AG04449 (cell line): ENCODE results near the gene CDPF1.

Source experiments
- CTCF ChIA-PET: fragments of 350-600 bp; formaldehyde crosslinking; extraction: SDS; loops from one replicate; lab custom pipeline; 2021; ENCODE audit warnings: antibody characterized with exemption; lab: Yijun Ruan, JAX
- POLR2A ChIA-PET: fragments of 400-600, 350-600 bp; formaldehyde crosslinking; extraction: SDS; loops from one replicate; lab custom pipeline; 2020; ENCODE audit warnings: antibody characterized with exemption, inconsistent platforms; lab: Yijun Ruan, JAX
- DNase-seq: peaks from one replicate; pipeline ENCODE4 v3.0.0-alpha.2; 2010; ENCODE audit warnings: low read depth, low spot score
- H3K4me3 ChIP-seq: 2 replicates; pipeline ENCODE4 v1.5.1; 2011; ENCODE audit warnings: low read depth, mild to moderate bottlenecking, control low read depth, low read length
- TF ChIP-seq, protein P1 (sequence below): IDR thresholded peaks from one replicate; pipeline ENCODE4 v1.5.1; 2011; ENCODE audit warnings: mild to moderate bottlenecking, moderate library complexity, low read length, control low read depth, inconsistent platforms; ENCODE audit not compliant: insufficient read depth; ENCODE audit errors: missing control alignments

Gene CDPF1

DNA sequence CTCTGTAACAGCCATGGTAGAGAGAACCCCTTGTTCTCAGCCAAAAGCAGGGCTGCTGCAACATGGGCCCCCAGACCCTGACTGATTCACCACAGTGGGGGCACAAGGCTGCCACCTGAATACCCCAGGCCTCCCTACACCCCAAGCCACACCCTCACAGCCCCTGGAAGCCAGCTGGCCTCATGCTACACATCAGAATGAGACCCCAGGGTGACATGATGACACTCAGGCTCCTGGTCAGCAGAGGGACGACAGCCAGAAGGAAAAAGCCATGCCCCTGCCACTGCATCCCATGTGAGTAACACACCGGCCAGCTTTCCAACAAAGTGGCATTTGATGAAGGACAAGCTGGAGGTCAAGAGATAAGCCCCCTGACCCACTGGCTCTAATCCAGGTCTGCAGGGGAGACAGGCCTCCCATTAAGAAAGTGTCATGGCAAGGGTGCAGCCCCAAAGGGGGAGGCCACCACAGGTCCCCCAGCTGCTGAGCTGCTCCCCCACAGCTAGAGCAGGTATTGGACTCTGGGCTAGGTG, 2.6 kb downstream of the CDPF1 start:
- DNase-seq, result no peak
- TF ChIP-seq, protein P1, sequence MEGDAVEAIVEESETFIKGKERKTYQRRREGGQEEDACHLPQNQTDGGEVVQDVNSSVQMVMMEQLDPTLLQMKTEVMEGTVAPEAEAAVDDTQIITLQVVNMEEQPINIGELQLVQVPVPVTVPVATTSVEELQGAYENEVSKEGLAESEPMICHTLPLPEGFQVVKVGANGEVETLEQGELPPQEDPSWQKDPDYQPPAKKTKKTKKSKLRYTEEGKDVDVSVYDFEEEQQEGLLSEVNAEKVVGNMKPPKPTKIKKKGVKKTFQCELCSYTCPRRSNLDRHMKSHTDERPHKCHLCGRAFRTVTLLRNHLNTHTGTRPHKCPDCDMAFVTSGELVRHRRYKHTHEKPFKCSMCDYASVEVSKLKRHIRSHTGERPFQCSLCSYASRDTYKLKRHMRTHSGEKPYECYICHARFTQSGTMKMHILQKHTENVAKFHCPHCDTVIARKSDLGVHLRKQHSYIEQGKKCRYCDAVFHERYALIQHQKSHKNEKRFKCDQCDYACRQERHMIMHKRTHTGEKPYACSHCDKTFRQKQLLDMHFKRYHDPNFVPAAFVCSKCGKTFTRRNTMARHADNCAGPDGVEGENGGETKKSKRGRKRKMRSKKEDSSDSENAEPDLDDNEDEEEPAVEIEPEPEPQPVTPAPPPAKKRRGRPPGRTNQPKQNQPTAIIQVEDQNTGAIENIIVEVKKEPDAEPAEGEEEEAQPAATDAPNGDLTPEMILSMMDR, result no peak
- ChIA-PET CTCF (interaction anchor here (1.8 kb wide), 1 partner anchor 115 kb away, joined by 4 read pairs; no protein-coding TSS in a partner anchor), POLR2A (no interaction called here)
- H3K4me3 ChIP-seq, result no peak overlapping the region

- DNase-seq, result no peak
- ChIA-PET CTCF (interaction anchor here (1.8 to 2.4 kb wide), 3 partner anchors 114 to 251 kb away, joined by 4 to 7 read pairs (median 5); no protein-coding TSS in a partner anchor), POLR2A (interaction anchor here (1.1 kb wide), 1 partner anchor 19 kb away, joined by 3 read pairs; no protein-coding TSS in a partner anchor)
- TF ChIP-seq, protein P1, result no peak
- no peak overlapping the region for H3K4me3 ChIP-seq
These were observed 3.9 kb downstream of the CDPF1 start for GRCh38 chr22:46246178-46246577.

GRCh38 chr22:46245511-46245910, 4.6 kb downstream of the CDPF1 start:
- no peak for DNase-seq
- no peak overlapping the region for H3K4me3 ChIP-seq
- TF ChIP-seq, protein P1, result no peak
- POLR2A ChIA-PET, result interaction anchor here (0.9 kb wide), 1 partner anchor 22 kb away, joined by 3 read pairs; the partner anchor contains the start of gene TTC38
- CTCF ChIA-PET, result interaction anchor here (1.9 to 2.4 kb wide), 2 partner anchors 239 to 250 kb away, joined by 5 to 7 read pairs; no protein-coding TSS in a partner anchor

DNA sequence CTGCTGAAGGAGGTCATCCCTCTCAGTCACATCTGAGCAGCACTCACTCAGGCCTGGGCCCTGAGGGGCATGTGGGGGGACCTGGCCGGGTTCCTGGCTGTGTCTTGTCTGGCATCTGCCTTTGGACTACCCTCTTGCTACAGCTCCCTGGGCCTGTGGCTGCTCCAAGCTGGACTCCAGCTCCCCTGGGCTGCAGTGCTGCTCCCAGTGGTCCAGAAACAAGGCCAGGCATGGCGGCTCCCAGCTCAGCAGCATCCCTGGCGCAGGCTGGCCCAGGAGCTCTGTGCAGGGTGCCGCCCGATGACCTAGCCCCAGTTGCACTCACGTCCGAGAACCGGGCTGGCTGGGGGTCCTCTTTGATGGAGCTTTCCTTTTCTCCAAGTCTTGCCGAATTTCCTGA, 5.3 kb downstream of the CDPF1 start:
- no peak for DNase-seq
- TF ChIP-seq, protein P1, result no peak
- POLR2A ChIA-PET, result interaction anchor here (0.6 kb wide), 1 partner anchor 236 kb away, joined by 3 read pairs; no protein-coding TSS in a partner anchor
- H3K4me3 ChIP-seq, result no peak overlapping the region
- CTCF ChIA-PET, result interaction anchor here (1.0 to 2.4 kb wide), 3 partner anchors 45 to 250 kb away, joined by 3 to 7 read pairs (median 3); no protein-coding TSS in a partner anchor

- CTCF ChIA-PET, result interaction anchor here (0.8 to 0.9 kb wide), 2 partner anchors 12 to 236 kb away, joined by 3 to 4 read pairs; no protein-coding TSS in a partner anchor
- H3K4me3 ChIP-seq, result no peak overlapping the region
- TF ChIP-seq, protein P1, result no peak
These were observed 8.0 kb downstream of the CDPF1 start for GRCh38 chr22:46242076-46242475.

GRCh38 chr22:46241396-46242007, 8.6 kb downstream of the CDPF1 start:
- H3K4me3 ChIP-seq, result no peak overlapping the region
- CTCF ChIA-PET, result interaction anchor here (0.6 kb wide), 1 partner anchor 300 kb away, joined by 3 read pairs; no protein-coding TSS in a partner anchor
- DNase-seq, result no peak
- POLR2A ChIA-PET, result no interaction called here
- TF ChIP-seq, protein P1, result no peak

More at GRCh38 chr22:46242076-46242475, 8.0 kb downstream of the CDPF1 start:
- POLR2A ChIA-PET, result interaction anchor here (0.8 kb wide), 1 partner anchor 20 kb away, joined by 3 read pairs; no protein-coding TSS in a partner anchor
- DNase-seq, result no peak
